HepG2 (cell line): ENCODE results near the gene LIPN.

ENCODE experiments used
- ASH2L ChIP-seq: fragments of 300-600, 200-600 bp; sonication (generic); IDR thresholded peaks from 2 replicates; pipeline ENCODE4 v1.7.0; 2017; ENCODE audit warnings: low read depth, mild to moderate bottlenecking, moderate library complexity, mixed read lengths, low read length; ENCODE audit not compliant: insufficient read length
- CHD4 ChIP-seq: fragments of 200-600 bp; sonication (generic); IDR thresholded peaks from 2 replicates; pipeline ENCODE4 v1.7.0; 2017; ENCODE audit warnings: mild to moderate bottlenecking, low read length, borderline replicate concordance
- CTCF ChIP-seq: sonication (generic); formaldehyde crosslinking; IDR thresholded peaks from 2 replicates; pipeline ENCODE4 v1.5.0; 2020; ENCODE audit warnings: mild to moderate bottlenecking, missing genetic modification reagents, moderate library complexity
- POLR2A ChIP-seq, 2 experiments: IDR thresholded peaks; 2 replicates each; pipeline ENCODE4 v1.6.1; 2011; ENCODE audit warnings: low read depth in 2 of 2, low read length in 2 of 2, mild to moderate bottlenecking in 1 of 2, moderate library complexity in 1 of 2; ENCODE audit not compliant: insufficient read depth in 1 of 2
- ZNF136 ChIP-seq: sonication (generic); formaldehyde crosslinking; IDR thresholded peaks from 2 replicates; pipeline ENCODE4 v1.8.1; 2022; ENCODE audit warnings: low read depth, mild to moderate bottlenecking, moderate library complexity, missing genetic modification reagents
- ZNF30 ChIP-seq: sonication (generic); formaldehyde crosslinking; IDR thresholded peaks from 2 replicates; pipeline ENCODE4 v1.5.0; 2020; ENCODE audit warnings: mild to moderate bottlenecking, missing genetic modification reagents
- ZNF33B ChIP-seq: sonication (generic); formaldehyde crosslinking; IDR thresholded peaks from 2 replicates; pipeline ENCODE4 v1.5.1; 2020; ENCODE audit warnings: mild to moderate bottlenecking, missing genetic modification reagents
- TF ChIP-seq, protein P1 (sequence below): sonication (generic); formaldehyde crosslinking; conservative IDR thresholded peaks from 2 replicates; pipeline ENCODE4 v1.4.0; 2020; ENCODE audit warnings: missing genetic modification reagents
- TF ChIP-seq, protein P2 (sequence below): sonication (generic); formaldehyde crosslinking; IDR thresholded peaks from 2 replicates; pipeline ENCODE4 v1.4.0; 2020; ENCODE audit warnings: mild to moderate bottlenecking, missing genetic modification reagents

DNA sequence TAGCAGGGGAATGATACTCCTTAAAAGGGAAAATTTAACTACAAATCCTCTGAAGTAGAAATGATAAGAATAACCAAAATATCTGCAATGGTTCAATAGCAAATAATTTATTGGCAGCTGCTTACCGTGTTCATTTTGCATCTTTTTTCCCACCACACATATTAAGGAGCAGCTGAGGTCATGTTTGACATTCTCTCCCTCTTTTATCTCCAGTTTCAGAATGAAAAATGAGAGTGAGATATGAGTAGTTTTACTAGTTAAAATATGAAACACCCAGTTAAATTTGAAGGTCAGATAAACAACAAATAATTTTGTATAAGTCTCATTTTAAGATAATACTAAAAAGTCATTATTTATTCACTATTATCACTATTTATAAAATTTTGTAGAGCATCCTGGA is 3.1 kb downstream of the LIPN start:
- TF ChIP-seq CHD4: no peak
- TF ChIP-seq CTCF (CRISPR knock-in tag): no peak
- TF ChIP-seq POLR2A (IDR thresholded peaks at IDR 0.05; ENCODE audit: insufficient read depth in 1 of 2, low read depth in 2 of 2, low read length in 2 of 2): no peak
- no peak for TF ChIP-seq ASH2L
- TF ChIP-seq ZNF30 (CRISPR knock-in tag): no peak
- TF ChIP-seq, protein P1, sequence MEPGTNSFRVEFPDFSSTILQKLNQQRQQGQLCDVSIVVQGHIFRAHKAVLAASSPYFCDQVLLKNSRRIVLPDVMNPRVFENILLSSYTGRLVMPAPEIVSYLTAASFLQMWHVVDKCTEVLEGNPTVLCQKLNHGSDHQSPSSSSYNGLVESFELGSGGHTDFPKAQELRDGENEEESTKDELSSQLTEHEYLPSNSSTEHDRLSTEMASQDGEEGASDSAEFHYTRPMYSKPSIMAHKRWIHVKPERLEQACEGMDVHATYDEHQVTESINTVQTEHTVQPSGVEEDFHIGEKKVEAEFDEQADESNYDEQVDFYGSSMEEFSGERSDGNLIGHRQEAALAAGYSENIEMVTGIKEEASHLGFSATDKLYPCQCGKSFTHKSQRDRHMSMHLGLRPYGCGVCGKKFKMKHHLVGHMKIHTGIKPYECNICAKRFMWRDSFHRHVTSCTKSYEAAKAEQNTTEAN (CRISPR knock-in tag): no peak
- no peak for TF ChIP-seq ZNF33B
- TF ChIP-seq, protein P2, sequence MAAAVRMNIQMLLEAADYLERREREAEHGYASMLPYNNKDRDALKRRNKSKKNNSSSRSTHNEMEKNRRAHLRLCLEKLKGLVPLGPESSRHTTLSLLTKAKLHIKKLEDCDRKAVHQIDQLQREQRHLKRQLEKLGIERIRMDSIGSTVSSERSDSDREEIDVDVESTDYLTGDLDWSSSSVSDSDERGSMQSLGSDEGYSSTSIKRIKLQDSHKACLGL (CRISPR knock-in tag): no peak
- no peak for TF ChIP-seq ZNF136 (CRISPR knock-in tag)
